ENCODE results near the gene SFXN5. TPM values are rescaled to one million over a fixed set of nuclear protein-coding genes. Genes with fewer than 3 reads are reported as not detected.
"Not testable (repeated sequence)": the region's sequence is repeated elsewhere in the genome, so short reads cannot be mapped to it uniquely, and the experiment has no call there.

SFXN5 gene
- 29.8 TPM for total RNA-seq (ENCODE audit: unreplicated experiment)
- long read RNA-seq, full-length matches to known transcripts = 2 of 6 reads
- long read RNA-seq, partial matches to known transcripts = 0 of 6 reads
- long read RNA-seq, other reads (novel, unspliced or antisense) = 4 of 6 reads

- Mint-ChIP-seq H3K36me3 (ENCODE audit: low read depth, unreplicated experiment) (peaks cover 23% of the 10 kb centered on the region), H3K4me1 (ENCODE audit: unreplicated experiment) (peaks cover 33% of the 10 kb centered on the region), H3K27me3 (ENCODE audit: unreplicated experiment) (peaks cover 16% of the 10 kb centered on the region), H3K9me3 (ENCODE audit: unreplicated experiment) (no peaks in the 10 kb centered on the region), H3K4me3 (ENCODE audit: unreplicated experiment) (peak within 1 kb of the TSS; percentile 94), H3K27ac (ENCODE audit: unreplicated experiment) (peak within 1 kb of the TSS; percentile 90)
- peak; percentile 99 for DNase-seq (ENCODE audit: low spot score)
- no peak for TF ChIP-seq CTCF (IDR thresholded peaks at IDR 0.05; ENCODE audit: unreplicated experiment)
Observed at GRCh38 chr2:73071360-73072128, at the start of gene SFXN5. Gene SFXN5 (minus strand): TSS chr2:73071712. CDS start chr2:73071705, 7 bp downstream.

GRCh38 chr2:73119611-73120239 lies 48.2 kb upstream of the SFXN5 start:
- not testable (repeated sequence) for H3K27me3 Mint-ChIP-seq (ENCODE audit: unreplicated experiment); DNase-seq (ENCODE audit: low spot score); H3K9me3 Mint-ChIP-seq (ENCODE audit: unreplicated experiment); H3K4me3 Mint-ChIP-seq (ENCODE audit: unreplicated experiment); H3K4me1 Mint-ChIP-seq (ENCODE audit: unreplicated experiment); H3K27ac Mint-ChIP-seq (ENCODE audit: unreplicated experiment); H3K36me3 Mint-ChIP-seq (ENCODE audit: low read depth, unreplicated experiment)

- no peak for TF ChIP-seq CTCF (IDR thresholded peaks at IDR 0.05; ENCODE audit: unreplicated experiment)
- DNase-seq (ENCODE audit: low spot score) = no peak
- peaks cover 4% of the 10 kb centered on the region for H3K27me3 Mint-ChIP-seq (ENCODE audit: unreplicated experiment)
- H3K9me3 Mint-ChIP-seq (ENCODE audit: unreplicated experiment) = no peaks in the 10 kb centered on the region
- no peak overlapping the region for H3K4me3 Mint-ChIP-seq (ENCODE audit: unreplicated experiment)
- H3K36me3 Mint-ChIP-seq (ENCODE audit: low read depth, unreplicated experiment) = no peaks in the 10 kb centered on the region
- no peak overlapping the region for H3K27ac Mint-ChIP-seq (ENCODE audit: unreplicated experiment)
- H3K4me1 Mint-ChIP-seq (ENCODE audit: unreplicated experiment) = no peaks in the 10 kb centered on the region
Observed at GRCh38 chr2:73117441-73117840, 45.9 kb upstream of the SFXN5 start.

- Mint-ChIP-seq H3K27ac (ENCODE audit: unreplicated experiment) (no peak overlapping the region), H3K4me3 (ENCODE audit: unreplicated experiment) (no peak overlapping the region), H3K36me3 (ENCODE audit: low read depth, unreplicated experiment) (no peaks in the 10 kb centered on the region), H3K27me3 (ENCODE audit: unreplicated experiment) (peaks cover 6% of the 10 kb centered on the region), H3K9me3 (ENCODE audit: unreplicated experiment) (no peaks in the 10 kb centered on the region), H3K4me1 (ENCODE audit: unreplicated experiment) (peaks cover 2% of the 10 kb centered on the region)
- no peak for DNase-seq (ENCODE audit: low spot score)
- TF ChIP-seq CTCF (IDR thresholded peaks at IDR 0.05; ENCODE audit: unreplicated experiment) = no peak
Observed at GRCh38 chr2:73116182-73116960, 44.9 kb upstream of the SFXN5 start.

GRCh38 chr2:73114273-73114867 lies 42.9 kb upstream of the SFXN5 start:
- Mint-ChIP-seq H3K4me3 (ENCODE audit: unreplicated experiment) (peak overlapping the region; percentile 22), H3K4me1 (ENCODE audit: unreplicated experiment) (peaks cover 19% of the 10 kb centered on the region), H3K27ac (ENCODE audit: unreplicated experiment) (no peak overlapping the region), H3K9me3 (ENCODE audit: unreplicated experiment) (no peaks in the 10 kb centered on the region), H3K36me3 (ENCODE audit: low read depth, unreplicated experiment) (no peaks in the 10 kb centered on the region), H3K27me3 (ENCODE audit: unreplicated experiment) (peaks cover 7% of the 10 kb centered on the region)
- DNase-seq (ENCODE audit: low spot score) = no peak
- no peak for TF ChIP-seq CTCF (IDR thresholded peaks at IDR 0.05; ENCODE audit: unreplicated experiment)
